Measurements from ENCODE around the gene GPANK1.
"Not testable (repeated sequence)": the region's sequence is repeated elsewhere in the genome, so short reads cannot be mapped to it uniquely, and the experiment has no call there.

GPANK1 gene

GRCh38 chr6:31664790-31665500, at the start of gene GPANK1:
Gene GPANK1 (minus strand): TSS chr6:31664997. CDS start chr6:31664478, 519 bp downstream.
- DNase-seq (ENCODE audit: low read depth in 4 of 4, low spot score in 1 of 4) = peak; percentile 69 to 87 (median 82)

- DNase-seq (ENCODE audit: low read depth in 4 of 4, low spot score in 1 of 4) = no peak
Measured at GRCh38 chr6:31713991-31714684, 49.3 kb upstream of the GPANK1 start.

- no peak for DNase-seq (ENCODE audit: low read depth in 4 of 4, low spot score in 1 of 4)
Measured at GRCh38 chr6:31713465-31713864, 48.7 kb upstream of the GPANK1 start.

GRCh38 chr6:31712296-31712695, 47.5 kb upstream of the GPANK1 start:
- DNase-seq (ENCODE audit: low read depth in 4 of 4, low spot score in 1 of 4) = no peak

- DNase-seq (ENCODE audit: low read depth in 4 of 4, low spot score in 1 of 4) = no peak
Measured at GRCh38 chr6:31711233-31711632, 46.4 kb upstream of the GPANK1 start.

GRCh38 chr6:31710523-31711219, 45.9 kb upstream of the GPANK1 start:
- DNase-seq (ENCODE audit: low read depth in 4 of 4, low spot score in 1 of 4) = no peak

GRCh38 chr6:31709157-31709556, 44.4 kb upstream of the GPANK1 start:
- DNase-seq (ENCODE audit: low read depth in 4 of 4, low spot score in 1 of 4) = not testable (repeated sequence)

GRCh38 chr6:31708224-31708623, 43.4 kb upstream of the GPANK1 start:
- no peak for DNase-seq (ENCODE audit: low read depth in 4 of 4, low spot score in 1 of 4)

GRCh38 chr6:31707701-31708100, 42.9 kb upstream of the GPANK1 start:
- no peak for DNase-seq (ENCODE audit: low read depth in 4 of 4, low spot score in 1 of 4)

- DNase-seq (ENCODE audit: low read depth in 4 of 4, low spot score in 1 of 4) = no peak
Measured at GRCh38 chr6:31706599-31706998, 41.8 kb upstream of the GPANK1 start, which contains the start of gene LY6G6F. Gene LY6G6F (plus strand): TSS chr6:31706866. CDS start chr6:31706907, 41 bp downstream.

- no peak for DNase-seq (ENCODE audit: low read depth in 4 of 4, low spot score in 1 of 4)
Measured at GRCh38 chr6:31705931-31706330, 41.1 kb upstream of the GPANK1 start.

- DNase-seq (ENCODE audit: low read depth in 4 of 4, low spot score in 1 of 4) = peak; percentile 89 to 98 (median 94)
Measured at GRCh38 chr6:31702819-31703716, 38.3 kb upstream of the GPANK1 start, which contains the start of gene ABHD16A. Gene ABHD16A (minus strand): TSS chr6:31703324. CDS start chr6:31703281, 43 bp downstream.

GRCh38 chr6:31702405-31702818, 37.6 kb upstream of the GPANK1 start:
- peak in 1 of 4 experiments; percentile 24 for DNase-seq (ENCODE audit: low read depth in 4 of 4, low spot score in 1 of 4)

- no peak for DNase-seq (ENCODE audit: low read depth in 4 of 4, low spot score in 1 of 4)
Measured at GRCh38 chr6:31701666-31702404, 37.0 kb upstream of the GPANK1 start.

GRCh38 chr6:31700740-31701401, 36.1 kb upstream of the GPANK1 start:
- DNase-seq (ENCODE audit: low read depth in 4 of 4, low spot score in 1 of 4) = no peak

- DNase-seq (ENCODE audit: low read depth in 4 of 4, low spot score in 1 of 4) = no peak
Measured at GRCh38 chr6:31697555-31697954, 32.8 kb upstream of the GPANK1 start.

GRCh38 chr6:31693535-31693934, 28.7 kb upstream of the GPANK1 start:
- no peak for DNase-seq (ENCODE audit: low read depth in 4 of 4, low spot score in 1 of 4)

GRCh38 chr6:31692886-31693285, 28.1 kb upstream of the GPANK1 start:
- no peak for DNase-seq (ENCODE audit: low read depth in 4 of 4, low spot score in 1 of 4)

GRCh38 chr6:31692353-31692752, 27.6 kb upstream of the GPANK1 start:
- no peak for DNase-seq (ENCODE audit: low read depth in 4 of 4, low spot score in 1 of 4)

Measured in stimulated activated CD4-positive, alpha-beta T cell treated with anti-CD3 and anti-CD28 coated beads, Interleukin-1b, Interleukin-23, amount 100 ng/mL, for 24 hours (primary cell).